NCI-H82 treated with DMSO at 0.1 percent for 48 hours (cell line): ENCODE results near the gene FAF2.
"Not testable (repeated sequence)": the region's sequence is repeated elsewhere in the genome, so short reads cannot be mapped to it uniquely, and the experiment has no call there.

Experiments
- DNase-seq: peaks from one replicate; lab custom pipeline; 2025; ENCODE audit not compliant: unreplicated experiment; lab: John Stamatoyannopoulos, UW

The FAF2 gene

DNA sequence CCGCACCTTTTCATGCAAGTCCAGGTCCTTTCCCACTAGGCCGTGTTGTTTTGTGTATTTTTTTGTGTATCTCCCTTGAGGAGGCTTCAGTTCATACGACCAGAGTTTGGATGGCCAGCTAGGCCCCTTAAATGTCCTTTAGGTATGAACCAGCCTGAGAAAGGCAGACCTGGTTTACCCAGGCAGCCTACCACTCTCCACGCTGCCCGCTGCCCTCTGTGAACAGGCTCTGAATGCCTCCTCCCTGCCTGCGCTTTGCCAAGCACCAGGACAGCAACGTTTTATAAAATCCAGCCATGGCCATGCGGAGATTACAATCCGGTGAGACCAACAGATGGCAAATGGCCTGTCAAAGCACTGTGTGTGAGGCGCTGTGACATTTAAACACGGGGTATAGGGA lies 31.2 kb upstream of the FAF2 start:
- no peak for DNase-seq

DNA sequence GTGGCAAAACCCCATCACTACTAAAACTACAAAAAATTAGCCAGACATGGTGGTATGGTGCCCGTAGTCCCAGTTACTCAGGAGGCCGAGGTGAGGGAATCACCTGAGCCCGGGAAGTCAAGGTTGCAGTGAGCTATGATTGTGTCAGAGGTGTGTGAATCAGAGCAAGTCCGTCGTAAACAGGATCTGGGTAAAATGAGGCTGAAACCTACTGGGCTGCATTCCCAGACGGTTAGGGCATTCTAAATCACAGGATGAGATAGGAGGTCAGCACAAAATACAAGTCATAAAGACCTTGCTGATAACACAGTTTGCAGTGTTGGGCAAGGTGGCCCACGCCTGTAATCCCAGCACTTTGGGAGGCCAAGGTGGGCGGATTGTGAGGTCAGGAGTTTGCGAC lies 29.9 kb upstream of the FAF2 start:
- no peak for DNase-seq

DNA sequence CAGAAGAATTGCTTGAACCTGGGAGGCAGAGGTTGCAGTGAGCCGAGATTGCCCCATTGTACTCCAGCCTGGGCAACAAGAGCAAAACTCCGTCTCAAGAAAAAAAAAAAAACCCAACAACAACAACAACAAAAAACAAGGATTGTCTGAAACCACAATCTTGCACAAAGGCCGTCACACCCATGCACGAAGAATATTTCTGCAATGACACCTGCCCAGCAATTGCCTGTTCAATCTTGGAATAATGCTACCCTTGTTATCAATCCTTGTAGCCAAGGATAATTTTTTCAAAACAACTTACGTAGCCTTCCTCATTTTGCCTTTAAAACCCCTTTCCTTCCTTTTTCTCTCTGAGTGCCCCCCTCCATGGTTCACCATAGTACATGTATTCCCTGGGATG lies 28.1 kb upstream of the FAF2 start:
- no peak for DNase-seq

DNA sequence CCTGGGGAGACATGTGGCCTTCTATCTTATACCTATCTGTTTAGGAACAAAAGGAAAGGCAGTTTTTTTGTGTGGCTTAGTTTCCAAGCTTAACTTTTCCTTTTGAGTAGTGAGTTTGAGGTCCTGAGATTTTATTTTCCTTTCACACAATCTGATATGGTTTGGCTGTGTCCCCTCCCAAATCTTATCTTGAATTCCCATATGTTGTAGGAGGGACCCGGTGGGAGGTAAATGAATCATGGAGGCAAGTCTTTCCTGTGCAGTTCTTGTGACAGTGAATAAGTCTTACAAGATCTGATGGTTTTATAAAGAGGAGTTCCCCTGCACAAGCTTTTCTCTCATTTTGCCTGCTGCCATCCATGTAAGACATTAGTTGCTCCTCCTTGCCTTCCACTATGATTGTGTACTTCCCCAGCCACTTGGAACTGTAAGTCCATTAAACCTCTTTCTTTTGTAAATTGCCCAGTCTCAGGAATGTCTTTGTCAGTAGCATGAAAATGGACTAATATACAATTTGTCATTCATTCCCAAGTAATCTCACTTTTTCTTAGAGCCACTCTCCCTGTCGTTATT lies 27.1 kb upstream of the FAF2 start:
- no peak for DNase-seq

DNA sequence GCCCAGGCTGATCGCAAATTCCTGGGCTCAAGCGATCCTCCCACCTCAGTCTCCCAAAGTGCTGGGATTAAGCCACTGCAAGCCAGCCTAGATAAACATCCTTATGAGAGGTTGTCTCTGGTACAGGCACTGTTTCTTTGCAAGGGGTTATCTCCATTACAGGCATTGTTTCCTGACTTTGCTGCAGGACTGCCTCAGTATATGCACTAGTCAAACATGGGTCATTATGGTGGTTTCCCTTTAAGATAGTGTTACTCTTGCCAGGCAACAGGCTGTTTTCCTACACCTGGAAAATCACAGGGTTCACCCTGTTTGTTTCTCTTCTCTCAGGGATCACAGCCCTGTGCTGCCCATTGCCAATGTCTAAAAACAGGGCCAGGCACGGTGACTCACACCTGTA lies 24.0 kb upstream of the FAF2 start:
- DNase-seq: no peak

DNA sequence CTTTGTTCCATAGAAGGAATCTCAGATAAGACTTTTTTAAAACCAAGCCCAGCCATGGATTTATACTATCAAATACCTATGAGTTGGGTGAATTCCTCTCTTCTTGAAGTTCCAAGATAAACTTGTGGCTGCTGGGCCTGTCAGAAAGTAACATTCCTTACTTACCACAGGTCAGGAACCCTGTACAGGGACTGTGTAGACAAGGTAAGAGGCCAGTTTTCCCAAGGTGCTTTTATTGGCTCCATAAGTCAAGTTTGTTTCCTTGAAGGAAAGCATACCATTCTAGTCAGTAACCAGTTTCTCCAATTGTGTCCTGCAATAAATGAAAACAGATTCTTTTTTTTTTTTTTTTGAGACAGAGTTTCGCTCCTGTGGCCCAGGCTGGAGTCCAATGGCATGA lies 23.0 kb upstream of the FAF2 start:
- no peak for DNase-seq

DNA sequence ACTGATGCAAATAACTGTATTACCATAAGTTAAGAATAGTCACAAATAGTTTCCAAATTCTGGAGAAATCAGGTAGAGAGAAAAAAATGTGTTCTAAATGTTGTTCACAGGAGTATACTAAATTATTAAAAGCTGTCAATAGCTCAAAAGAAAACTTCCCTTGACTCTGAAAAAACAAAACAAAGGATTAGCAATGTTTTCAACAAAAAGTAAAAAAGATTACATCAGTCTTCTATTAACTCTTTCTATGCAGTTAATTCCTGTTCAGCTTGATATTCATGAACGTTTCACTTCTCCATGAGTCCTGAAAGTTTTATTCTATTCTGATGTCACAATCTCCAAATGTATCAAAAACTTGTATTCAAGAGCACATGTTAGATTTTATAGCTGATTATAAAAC lies 22.4 kb upstream of the FAF2 start:
- DNase-seq: no peak

DNA sequence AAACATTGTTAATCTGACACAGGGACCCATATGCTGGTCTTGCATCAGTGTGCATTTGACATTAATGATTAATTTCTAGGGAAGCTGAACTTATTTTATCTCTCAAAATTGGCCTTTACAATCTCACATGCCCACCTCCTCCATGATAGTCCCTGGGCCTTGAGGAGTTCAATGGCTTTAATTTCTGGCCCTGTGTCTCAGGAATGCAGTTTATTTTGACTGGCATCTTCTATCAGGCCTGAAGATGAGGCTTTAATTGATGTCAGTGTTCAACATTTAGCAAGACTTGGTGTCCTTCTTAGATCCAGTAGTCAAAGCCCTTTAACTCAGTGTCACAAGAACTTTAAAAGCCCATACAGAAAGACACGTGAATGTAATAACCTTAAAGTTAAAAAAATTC lies 21.3 kb upstream of the FAF2 start:
- DNase-seq: no peak

DNA sequence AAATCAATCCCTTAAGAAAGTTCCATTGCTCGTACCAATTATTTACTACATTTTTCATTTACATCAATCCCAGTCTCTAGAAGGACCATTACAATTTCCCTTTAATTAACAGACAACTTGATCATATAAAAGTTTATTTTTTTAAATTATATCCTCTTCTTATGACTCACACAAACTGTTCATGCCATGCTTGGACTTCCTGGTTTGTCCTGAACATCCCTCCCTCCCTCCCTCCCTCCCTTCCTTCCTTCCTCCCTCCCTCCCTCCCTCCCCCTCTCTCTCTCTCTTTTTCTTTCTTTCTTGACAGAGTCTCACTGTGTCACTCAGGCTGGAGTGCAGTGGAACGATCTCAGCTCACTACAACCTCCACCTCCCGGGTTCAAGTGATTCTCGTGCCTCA lies 20.2 kb upstream of the FAF2 start:
- DNase-seq: no peak

DNA sequence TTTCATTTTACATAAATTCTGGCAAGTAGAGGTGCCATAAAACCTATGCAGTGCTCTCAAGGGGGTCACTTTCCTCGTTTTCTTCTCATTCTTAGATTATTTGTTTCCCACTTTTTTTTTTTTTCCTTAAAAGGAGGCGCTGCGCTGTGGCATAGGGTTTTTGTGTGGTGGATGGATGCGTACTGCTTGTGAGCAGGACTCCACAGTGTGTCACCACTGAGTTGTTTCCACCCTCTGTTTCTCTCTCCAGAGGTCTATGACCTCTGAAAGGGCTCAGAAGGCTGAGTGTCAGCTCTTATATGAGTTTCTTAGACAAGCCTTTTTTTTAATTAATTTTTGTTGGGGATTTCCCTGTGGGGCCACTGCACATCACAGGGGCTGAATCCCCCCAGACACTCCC lies 18.2 kb upstream of the FAF2 start:
- no peak for DNase-seq

DNA sequence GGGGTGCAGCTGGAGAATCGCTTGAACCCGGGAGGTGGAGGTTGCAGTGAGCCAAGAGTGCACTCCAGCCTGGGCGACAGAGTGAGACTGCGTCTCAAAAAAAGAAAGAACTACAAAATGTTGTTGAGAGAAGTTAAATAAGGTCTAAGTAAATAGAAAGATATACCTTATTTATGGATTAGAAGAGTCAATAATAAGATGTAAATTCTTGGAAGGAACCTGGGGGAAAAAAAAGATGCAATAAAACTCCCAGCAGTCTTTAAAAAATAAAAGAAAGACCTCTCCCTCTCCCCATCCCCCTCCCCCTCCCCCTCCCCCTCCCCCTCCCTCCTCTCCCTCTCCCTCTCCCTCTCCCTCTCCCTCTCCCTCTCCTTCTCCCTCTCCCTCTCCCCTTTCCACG lies 15.5 kb upstream of the FAF2 start:
- no peak for DNase-seq

DNA sequence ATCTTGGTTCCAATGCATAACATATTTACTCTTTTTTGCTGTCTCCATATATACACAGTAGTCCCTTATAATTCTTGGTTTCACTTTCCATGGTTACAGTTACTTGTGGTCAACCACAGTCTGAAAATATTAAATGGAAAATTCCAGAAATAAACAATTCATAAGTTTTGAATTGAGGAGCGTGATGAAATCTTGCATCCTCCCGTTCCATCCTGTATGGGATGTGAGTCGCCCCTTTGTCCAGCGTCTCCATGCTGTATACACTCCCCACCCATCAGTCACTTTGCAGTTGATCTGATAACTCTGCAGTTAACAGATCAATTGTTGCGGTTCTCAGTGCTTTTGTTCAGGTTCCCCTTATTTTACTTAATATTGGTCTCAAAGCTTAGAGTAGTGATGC lies 11.5 kb upstream of the FAF2 start:
- DNase-seq: no peak

DNA sequence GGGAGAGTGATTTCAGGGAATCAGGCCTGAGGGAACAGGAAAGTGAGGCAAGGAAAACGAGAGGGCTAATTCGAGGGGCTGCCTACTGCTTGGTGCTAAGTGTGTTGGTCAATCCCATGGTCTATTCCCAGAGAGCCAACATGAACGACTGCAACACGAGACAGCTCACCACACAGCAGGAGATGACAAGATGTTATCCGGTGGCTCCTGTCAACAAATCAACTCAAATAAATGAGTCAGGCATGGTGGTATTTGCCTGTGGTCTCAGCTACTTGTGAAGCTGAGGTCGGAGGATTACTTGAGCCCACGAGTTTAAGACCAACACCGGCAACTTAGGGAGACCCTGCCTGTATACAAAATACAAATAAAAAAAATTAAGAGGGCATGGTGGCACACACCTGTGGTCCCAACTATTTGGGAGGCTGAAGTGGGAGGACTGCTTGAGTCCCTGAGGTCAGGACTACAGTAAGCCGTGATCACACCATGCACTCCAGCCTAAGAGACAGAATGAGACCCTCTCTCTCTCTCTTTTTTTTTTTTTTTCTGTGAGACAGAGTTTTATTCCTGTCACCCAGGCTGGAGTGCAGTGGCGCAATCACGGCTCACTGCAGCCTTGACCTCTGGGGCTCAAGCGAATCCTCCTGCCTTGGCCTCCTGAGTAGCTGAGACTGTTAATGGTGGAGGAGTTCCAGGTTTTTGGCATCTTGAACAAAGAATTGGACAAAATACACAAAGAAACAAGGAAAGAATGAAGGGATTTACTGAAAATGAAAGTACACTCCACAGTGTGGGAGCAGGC lies 9.0 kb upstream of the FAF2 start:
- DNase-seq: no peak

DNA sequence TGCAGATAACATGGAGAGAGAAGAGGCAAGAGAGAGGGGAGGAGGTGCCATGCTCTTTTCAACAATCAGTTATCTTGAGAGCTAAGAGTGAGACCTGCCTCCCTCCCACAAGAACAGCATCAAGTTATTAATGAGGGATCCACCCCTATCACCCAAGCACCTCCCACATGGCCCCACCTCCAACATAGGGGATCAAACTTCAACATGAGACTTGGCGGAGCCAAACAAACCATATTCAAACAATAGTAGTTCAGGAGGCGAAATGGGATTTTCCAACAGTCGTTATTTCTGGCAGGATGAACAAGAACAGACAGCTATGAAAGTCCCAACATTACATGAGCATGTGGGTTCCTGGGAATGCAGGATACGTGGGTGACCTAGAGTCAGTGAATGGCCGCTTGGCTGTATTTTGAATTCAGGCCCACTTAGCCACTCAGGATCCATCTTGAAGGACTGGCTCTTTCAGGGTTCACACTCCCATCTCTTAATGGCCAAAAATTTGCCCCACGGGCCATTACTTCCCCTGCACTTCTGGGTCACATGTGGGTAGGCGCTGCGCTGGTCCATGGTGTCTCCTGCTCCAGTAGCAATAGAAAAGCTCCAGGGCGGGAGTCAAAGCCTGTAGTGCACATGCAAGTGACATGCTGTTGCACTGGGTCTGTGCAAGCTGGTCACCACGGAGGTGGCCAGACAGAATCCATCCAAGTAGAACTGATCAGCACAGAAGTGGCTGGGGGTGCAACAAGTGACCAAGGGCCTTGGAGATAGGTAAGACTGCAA lies 7.1 kb upstream of the FAF2 start:
- no peak for DNase-seq

DNA sequence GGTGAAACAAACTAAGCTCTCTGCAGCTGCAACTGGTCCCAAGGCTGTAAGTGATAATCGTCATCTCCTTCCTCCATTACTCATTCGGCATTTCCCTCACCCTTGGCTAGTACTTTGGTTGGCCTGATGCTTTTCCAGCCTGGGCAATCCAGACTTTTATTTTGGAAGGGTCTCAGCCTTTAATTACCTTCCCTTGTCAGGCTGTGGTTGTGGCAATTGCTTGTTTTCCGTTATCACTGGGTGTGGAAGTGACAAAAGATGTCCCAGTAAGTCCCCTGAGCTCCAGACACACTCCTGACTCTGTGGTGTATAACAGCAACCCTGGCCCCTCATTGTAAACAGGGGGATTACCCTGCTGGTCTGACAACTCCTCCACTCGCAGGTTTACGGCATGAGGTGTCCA lies 6.3 kb upstream of the FAF2 start:
- peak; percentile 20 for DNase-seq

DNA sequence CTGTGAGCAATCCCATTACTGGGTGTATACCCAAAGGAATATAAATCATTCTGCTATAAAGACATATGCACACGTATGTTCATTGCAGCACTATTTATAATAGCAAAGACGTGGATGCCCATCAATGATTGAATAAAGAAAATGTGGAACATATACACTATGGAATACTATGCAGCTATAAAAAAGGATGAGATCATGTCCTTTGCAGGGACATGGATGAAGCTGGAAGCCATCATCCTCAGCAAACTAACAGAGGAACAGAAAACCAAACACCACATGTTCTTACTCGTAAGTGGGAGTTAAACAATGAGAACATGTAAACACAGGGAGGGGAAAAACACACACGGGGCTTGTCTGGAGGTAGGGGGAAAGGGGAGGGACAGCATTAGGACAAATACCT lies 5.3 kb upstream of the FAF2 start:
- not testable (repeated sequence) for DNase-seq

DNA sequence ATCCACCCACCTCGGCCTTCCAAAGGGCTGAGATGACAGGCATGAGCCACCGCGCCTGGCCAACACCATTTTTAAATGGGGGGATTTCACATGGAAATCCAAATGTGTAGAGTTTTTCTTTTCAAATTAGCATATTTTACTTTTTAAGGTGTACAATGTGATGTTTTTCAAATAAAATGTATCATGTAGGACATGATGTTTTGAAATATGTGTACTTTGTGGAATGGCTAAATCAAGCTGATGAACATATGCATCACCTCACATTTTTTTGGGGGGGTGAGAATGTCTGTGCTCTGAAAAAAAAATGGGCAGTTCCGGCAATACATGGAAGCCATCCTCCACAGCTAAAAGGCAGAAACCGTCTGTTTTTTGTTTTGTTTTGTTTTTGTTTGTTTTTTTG lies 3.4 kb upstream of the FAF2 start:
- DNase-seq: no peak

DNA sequence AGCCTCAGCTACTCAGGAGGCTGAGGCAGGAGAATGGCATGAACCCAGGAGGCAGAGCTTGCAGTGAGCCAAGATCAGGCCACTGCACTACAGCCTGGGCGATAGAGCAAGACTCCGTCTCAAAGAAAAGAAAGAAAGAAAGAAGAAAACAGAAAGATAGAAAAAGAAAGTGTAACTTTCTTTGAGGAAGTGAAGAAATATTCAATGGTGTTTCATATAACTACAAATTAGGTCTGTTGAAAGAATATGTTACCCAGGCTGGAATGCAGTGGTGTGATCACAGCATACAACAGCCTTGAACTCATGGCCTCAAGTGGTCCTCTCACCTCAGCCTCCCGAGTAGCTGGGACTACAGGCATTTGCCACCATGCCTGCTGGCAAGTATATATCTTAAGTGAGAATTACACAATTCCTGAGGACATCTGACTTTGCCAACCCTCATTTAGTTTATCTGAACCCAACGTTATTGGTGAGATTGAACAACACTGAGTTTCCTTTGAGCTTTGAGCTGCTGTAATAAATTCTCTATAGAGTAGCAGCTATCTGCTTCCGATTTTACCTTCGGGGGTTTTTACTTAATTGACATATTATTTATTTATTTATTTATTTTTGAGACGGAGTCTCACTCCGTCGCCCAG lies 2.0 kb upstream of the FAF2 start:
- no peak for DNase-seq

DNA sequence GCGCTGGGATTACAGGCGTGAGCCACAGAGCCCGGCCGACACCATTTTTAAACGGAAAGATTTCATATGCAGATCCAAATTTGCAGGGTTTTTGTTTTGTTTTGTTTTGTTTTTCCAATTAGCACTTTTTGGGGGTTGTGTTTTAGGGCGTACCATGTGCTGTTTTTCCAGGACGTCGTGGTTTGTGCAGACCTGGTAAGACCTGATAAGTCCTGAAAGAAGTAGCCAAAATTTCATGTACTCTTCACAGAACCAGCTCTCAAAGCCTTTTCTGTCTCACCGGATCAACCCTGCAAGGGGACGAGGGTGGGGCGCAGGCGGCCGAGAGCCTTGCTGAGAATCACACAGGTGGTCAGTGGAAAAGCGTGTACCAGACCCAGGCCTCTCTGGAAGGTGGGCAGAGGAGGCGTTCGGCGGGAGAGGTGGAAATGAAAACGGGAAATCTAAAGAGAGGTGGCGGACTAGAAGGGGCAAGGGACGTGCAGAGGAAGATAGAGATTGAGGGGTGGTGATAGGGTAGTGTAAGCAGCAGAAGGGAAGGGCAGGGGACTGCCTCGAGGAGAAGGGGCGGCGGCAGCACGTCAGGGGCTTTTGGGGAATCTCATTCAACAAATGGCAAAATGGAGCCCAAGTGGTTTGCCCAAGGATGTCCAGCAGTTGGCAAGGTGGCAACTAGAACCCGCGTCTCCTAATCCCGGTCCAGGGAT lies 1.1 kb upstream of the FAF2 start:
- no peak for DNase-seq

DNA sequence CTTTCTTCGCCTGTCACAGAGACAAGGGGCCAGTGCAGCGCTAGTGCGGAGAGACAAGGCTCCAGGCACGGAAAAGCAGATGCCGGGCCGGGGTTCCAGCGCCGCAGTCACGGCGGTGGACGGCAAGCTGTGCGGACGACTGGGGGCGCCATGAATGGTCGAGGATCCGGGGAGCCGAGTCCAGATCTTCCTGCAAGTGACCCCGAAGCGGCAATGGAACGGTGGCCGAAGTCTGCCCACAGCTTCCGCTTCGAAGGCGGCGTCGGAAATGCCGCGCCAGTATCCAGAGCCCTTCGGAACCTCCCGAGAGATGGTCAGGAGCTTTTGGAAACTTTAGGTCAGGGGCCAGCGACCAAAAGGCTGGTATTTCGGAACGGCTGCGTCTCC lies 601 bp upstream of the FAF2 start:
- no peak for DNase-seq

DNA sequence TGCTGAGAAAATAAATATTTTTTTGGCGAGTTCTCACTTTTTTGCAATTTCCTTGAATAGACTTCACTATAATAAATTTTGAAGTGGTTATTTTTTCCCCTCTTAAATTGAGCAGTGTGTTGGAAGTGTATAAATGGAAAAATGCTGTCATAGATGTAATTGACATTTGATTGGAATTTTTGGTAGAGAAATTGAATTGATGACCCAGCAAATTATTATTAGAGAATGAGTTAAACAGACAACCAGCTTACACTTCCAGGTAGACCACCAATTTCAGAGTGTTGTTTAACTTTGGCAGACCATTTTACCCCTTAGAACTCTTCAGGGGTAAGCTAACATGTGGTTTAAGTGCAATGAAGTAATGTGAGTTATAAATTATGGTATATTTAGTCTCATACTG lies 1.9 kb downstream of the FAF2 start:
- DNase-seq: no peak
